Neuronal stem cell (in vitro differentiated cells): Measurements from ENCODE around the gene PXK. TPM values are rescaled to one million over a fixed set of nuclear protein-coding genes. Genes with fewer than 3 reads are reported as not detected.

Experiments
- DNase-seq: peaks from one replicate; pipeline ENCODE4 v3.0.0-alpha.2; 2013; ENCODE audit warnings: low spot score
- H2AFZ ChIP-seq: one replicate; pipeline ENCODE4 v1.6.1; 2013; ENCODE audit warnings: mild to moderate bottlenecking, low read length, inconsistent platforms
- H2AK5ac ChIP-seq: 2 replicates; pipeline ENCODE4 v1.6.1; 2013; ENCODE audit warnings: low read depth, mild to moderate bottlenecking, inconsistent platforms, low read length, moderate library complexity, mixed read lengths
- H2BK120ac ChIP-seq: 2 replicates; pipeline ENCODE4 v1.6.1; 2013; ENCODE audit warnings: low read depth, mild to moderate bottlenecking, inconsistent platforms, low read length, moderate library complexity, mixed read lengths
- H2BK12ac ChIP-seq: one replicate; pipeline ENCODE4 v1.6.1; 2013; ENCODE audit warnings: low read length, inconsistent platforms
- H2BK15ac ChIP-seq: 2 replicates; pipeline ENCODE4 v1.6.1; 2013; ENCODE audit warnings: mild to moderate bottlenecking, low read length, inconsistent platforms, mixed read lengths
- H2BK5ac ChIP-seq: one replicate; pipeline ENCODE4 v1.6.1; 2013; ENCODE audit warnings: inconsistent platforms, mild to moderate bottlenecking, low read length, moderate library complexity
- H3K14ac ChIP-seq: one replicate; pipeline ENCODE4 v1.6.1; 2013; ENCODE audit warnings: low read length, inconsistent platforms
- H3K18ac ChIP-seq: 2 replicates; pipeline ENCODE4 v1.6.1; 2013; ENCODE audit warnings: low read length, inconsistent platforms
- H3K23ac ChIP-seq: 2 replicates; pipeline ENCODE4 v1.6.1; 2013; ENCODE audit warnings: low read depth, mild to moderate bottlenecking, mixed read lengths, low read length, inconsistent platforms; ENCODE audit not compliant: poor library complexity
- H3K27ac ChIP-seq: replicated peaks from 3 replicates; pipeline ENCODE4 v1.5.1; 2013; ENCODE audit warnings: low read length, inconsistent platforms
- H3K27me3 ChIP-seq, 3 experiments: 2 replicates each; pipeline ENCODE4 v1.6.1; 2013; ENCODE audit warnings: low read length in 3 of 3, mild to moderate bottlenecking in 2 of 3, inconsistent platforms in 1 of 3, low read depth in 1 of 3, mixed read lengths in 1 of 3, moderate library complexity in 1 of 3; ENCODE audit not compliant: control insufficient read depth in 3 of 3, insufficient read depth in 3 of 3
- H3K36me3 ChIP-seq, 2 donors: replicated peaks in 1 of 2; 2 replicates each; pipeline ENCODE4 v1.6.1; 2013; ENCODE audit warnings: low read length in 2 of 2; ENCODE audit not compliant: control insufficient read depth in 2 of 2, insufficient read depth in 2 of 2
- H3K4ac ChIP-seq: 2 replicates; pipeline ENCODE4 v1.6.1; 2013; ENCODE audit warnings: inconsistent platforms, mild to moderate bottlenecking, low read length, moderate library complexity
- H3K4me1 ChIP-seq, 2 donors: 1 replicate in 1 of 2; 2 replicates in 1 of 2; pipeline ENCODE4 v1.6.1; 2013; ENCODE audit warnings: low read length in 2 of 2, low read depth in 1 of 2; ENCODE audit not compliant: control insufficient read depth in 2 of 2, insufficient read depth in 1 of 2
- H3K4me2 ChIP-seq: one replicate; pipeline ENCODE4 v1.6.1; 2013; ENCODE audit warnings: mild to moderate bottlenecking, low read length, inconsistent platforms; ENCODE audit not compliant: insufficient read depth, poor library complexity, severe bottlenecking
- H3K4me3 ChIP-seq, 2 donors: 2 replicates each; pipeline ENCODE4 v1.5.1; 2013; ENCODE audit warnings: low read length in 2 of 2, mild to moderate bottlenecking in 2 of 2, inconsistent platforms in 1 of 2, moderate library complexity in 1 of 2
- H3K79me1 ChIP-seq: one replicate; pipeline ENCODE4 v1.6.1; 2013; ENCODE audit warnings: low read depth, mild to moderate bottlenecking, inconsistent platforms, low read length, moderate library complexity
- H3K9ac ChIP-seq: one replicate; pipeline ENCODE4 v1.6.1; 2013; ENCODE audit warnings: mild to moderate bottlenecking, low read depth, low read length, inconsistent platforms; ENCODE audit not compliant: poor library complexity
- H3K9me3 ChIP-seq, 2 donors: replicated peaks in 1 of 2; 2 replicates each; pipeline versions ENCODE3 to v1.6.1; 2013; ENCODE audit warnings: low read length in 2 of 2, mild to moderate bottlenecking in 2 of 2, inconsistent platforms in 1 of 2, low read depth in 1 of 2, mixed read lengths in 1 of 2, moderate library complexity in 1 of 2; ENCODE audit not compliant: control insufficient read depth in 2 of 2, insufficient read depth in 1 of 2
- H4K8ac ChIP-seq: one replicate; pipeline ENCODE4 v1.6.1; 2013; ENCODE audit warnings: low read depth, mild to moderate bottlenecking, inconsistent platforms, low read length, moderate library complexity
- H4K91ac ChIP-seq: one replicate; pipeline ENCODE4 v1.6.1; 2013; ENCODE audit warnings: low read length, low read depth, mild to moderate bottlenecking, inconsistent platforms; ENCODE audit not compliant: poor library complexity
- WGBS, 2 donors: extraction: QIAGEN DNeasy Blood & Tissue Kit; methylation state at CpG; one replicate each; pipeline ENCODE4 v1.1.7; 2013; ENCODE audit warnings: missing lambda C conversion rate in 2 of 2, mixed read lengths in 1 of 2; ENCODE audit not compliant: insufficient read length in 2 of 2, insufficient replicate concordance in 1 of 2; ENCODE audit errors: extremely low coverage in 2 of 2; 5-methylcytosine and 5-hydroxymethylcytosine counted together
- small RNA-seq: library from polyadenylated mRNA; stranded (forward); fragments of <200 nt; extraction: miRNeasy Mini kit (QIAGEN cat#:217004); gene quantifications from one replicate; pipeline ENCODE3, GENCODE V24; 2013; ENCODE audit not compliant: insufficient read depth

Gene PXK

GRCh38 chr3:58473275-58473674 lies 140.6 kb downstream of the PXK start:
- no peak overlapping the region for H3K4me3 ChIP-seq
- no peak overlapping the region for H4K91ac ChIP-seq
- no peak overlapping the region for H2BK15ac ChIP-seq
- H2BK5ac ChIP-seq = no peak overlapping the region
- no peak overlapping the region for H4K8ac ChIP-seq
- WGBS, 2 donors = no CpG with 5 or more reads among the region's 1 CpG
- no peaks in the 10 kb centered on the region for H3K79me1 ChIP-seq
- peaks cover 18 to 25% of the 10 kb centered on the region in 2 donors for H3K4me1 ChIP-seq
- no peaks in the 10 kb centered on the region for H3K27me3 ChIP-seq
- H3K18ac ChIP-seq = no peak overlapping the region
- no peaks in the 10 kb centered on the region for H3K9me3 ChIP-seq
- H3K27ac ChIP-seq = no peak overlapping the region
- no peak overlapping the region for H2BK12ac ChIP-seq
- no peaks in the 10 kb centered on the region for H3K36me3 ChIP-seq
- H3K4ac ChIP-seq = no peak overlapping the region
- no peak overlapping the region for H2AFZ ChIP-seq
- no peak overlapping the region for H3K23ac ChIP-seq
- H2BK120ac ChIP-seq = no peak overlapping the region
- H3K4me2 ChIP-seq = no peak overlapping the region
- H3K14ac ChIP-seq = no peak overlapping the region
- no peak overlapping the region for H3K9ac ChIP-seq
- DNase-seq = no peak
- no peak overlapping the region for H2AK5ac ChIP-seq

- Histone ChIP-seq H3K4me1 (peaks cover 18 to 25% of the 10 kb centered on the region in 2 donors), H3K79me1 (no peaks in the 10 kb centered on the region), H3K4me3 (no peak overlapping the region), H2AFZ (no peak overlapping the region), H3K4me2 (no peak overlapping the region), H3K27ac (no peak overlapping the region), H3K36me3 (no peaks in the 10 kb centered on the region), H4K91ac (no peak overlapping the region), H3K4ac (no peak overlapping the region), H4K8ac (no peak overlapping the region), H2BK5ac (no peak overlapping the region), H2AK5ac (no peak overlapping the region), H3K9ac (no peak overlapping the region), H2BK12ac (no peak overlapping the region), H3K18ac (no peak overlapping the region), H3K27me3 (no peaks in the 10 kb centered on the region), H3K9me3 (no peaks in the 10 kb centered on the region), H3K23ac (no peak overlapping the region), H2BK120ac (no peak overlapping the region), H2BK15ac (no peak overlapping the region), H3K14ac (no peak overlapping the region)
- no CpG with 5 or more reads among the region's 1 CpG for WGBS, 2 donors
- DNase-seq = no peak
Observed at GRCh38 chr3:58474348-58474911, 141.7 kb downstream of the PXK start.

GRCh38 chr3:58474967-58475578 lies 142.4 kb downstream of the PXK start:
- no peak overlapping the region for H4K8ac ChIP-seq
- WGBS, 2 donors = 100% methylated on average over 1 of the region's 3 CpGs; no CpG with 5 or more reads in 1 of the 2 donors
- H2AFZ ChIP-seq = no peak overlapping the region
- no peaks in the 10 kb centered on the region for H3K27me3 ChIP-seq
- H3K14ac ChIP-seq = no peak overlapping the region
- no peak overlapping the region for H3K4me2 ChIP-seq
- H2BK12ac ChIP-seq = no peak overlapping the region
- H2BK15ac ChIP-seq = no peak overlapping the region
- no peak overlapping the region for H3K23ac ChIP-seq
- H3K79me1 ChIP-seq = no peaks in the 10 kb centered on the region
- H3K4me3 ChIP-seq = no peak overlapping the region
- H2AK5ac ChIP-seq = no peak overlapping the region
- H3K27ac ChIP-seq = no peak overlapping the region
- peaks cover 0 to 3% of the 10 kb centered on the region in 2 donors for H3K9me3 ChIP-seq
- no peak for DNase-seq
- no peak overlapping the region for H4K91ac ChIP-seq
- peaks cover 16 to 25% of the 10 kb centered on the region in 2 donors for H3K4me1 ChIP-seq
- no peak overlapping the region for H3K9ac ChIP-seq
- H3K18ac ChIP-seq = no peak overlapping the region
- no peak overlapping the region for H2BK120ac ChIP-seq
- no peak overlapping the region for H2BK5ac ChIP-seq
- H3K4ac ChIP-seq = no peak overlapping the region
- H3K36me3 ChIP-seq = no peaks in the 10 kb centered on the region

Small RNAs within 50 kb of the gene (small RNA-seq; reads per million reads assigned to genes)
- gene AC098479.1 = not detected
